LNCAP (cell line): ENCODE measurements around the gene ALDH16A1.

Source experiments
- CTCF ChIP-seq: fragments of 450-650 bp; IDR thresholded peaks from 2 replicates; pipeline ENCODE4 v1.5.1; 2017; ENCODE audit warnings: mild to moderate bottlenecking

Gene ALDH16A1

GRCh38 chr19:49421039-49421877 is 31.8 kb upstream of the ALDH16A1 start:
- TF ChIP-seq CTCF: no peak

- no peak for TF ChIP-seq CTCF
Observed at GRCh38 chr19:49421878-49422202, 31.2 kb upstream of the ALDH16A1 start.

GRCh38 chr19:49422407-49423070 is 30.5 kb upstream of the ALDH16A1 start:
- peak; percentile 53 for TF ChIP-seq CTCF

GRCh38 chr19:49423071-49423984 is 29.7 kb upstream of the ALDH16A1 start, which contains the start of gene PTH2:
Gene PTH2, minus strand, starts transcription at chr19:49423441. Its CDS starts 102 bp downstream, at chr19:49423339.
- no peak for TF ChIP-seq CTCF

GRCh38 chr19:49423985-49424303 is 29.1 kb upstream of the ALDH16A1 start:
- no peak for TF ChIP-seq CTCF

- TF ChIP-seq CTCF: no peak
Observed at GRCh38 chr19:49425178-49425577, 27.8 kb upstream of the ALDH16A1 start, which contains the start of gene GFY. Gene GFY, plus strand, starts transcription at chr19:49425388. Its CDS starts 1,043 bp downstream, at chr19:49426431.

- no peak for TF ChIP-seq CTCF
Observed at GRCh38 chr19:49425922-49426592, 27.0 kb upstream of the ALDH16A1 start.
